ENCODE data around the gene CFAP61.

The CFAP61 gene

GRCh38 chr20:20034486-20034885 lies 17.8 kb upstream of the CFAP61 start:
- no peak for DNase-seq

- DNase-seq = no peak
Observed at GRCh38 chr20:20036756-20037155, 15.6 kb upstream of the CFAP61 start.

DNA sequence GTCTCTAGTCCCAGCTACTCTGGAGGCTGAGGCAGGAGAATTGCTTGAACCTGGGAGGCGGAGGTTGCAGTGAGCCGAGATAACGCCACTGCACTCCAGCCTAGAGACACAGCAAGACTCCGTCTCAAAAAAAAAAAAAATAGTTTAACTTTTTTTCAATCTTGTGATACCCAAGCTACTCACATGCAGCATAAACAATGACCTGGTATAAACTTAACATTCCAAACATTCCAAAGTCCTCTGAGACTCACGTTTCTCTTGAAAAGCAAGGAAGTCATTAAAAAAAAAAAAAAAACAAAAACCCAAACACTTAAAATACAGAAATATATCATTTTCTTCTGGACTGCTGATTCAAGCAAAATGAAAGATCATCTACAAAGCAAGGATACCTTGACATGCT lies 14.4 kb upstream of the CFAP61 start:
- no peak for DNase-seq

DNA sequence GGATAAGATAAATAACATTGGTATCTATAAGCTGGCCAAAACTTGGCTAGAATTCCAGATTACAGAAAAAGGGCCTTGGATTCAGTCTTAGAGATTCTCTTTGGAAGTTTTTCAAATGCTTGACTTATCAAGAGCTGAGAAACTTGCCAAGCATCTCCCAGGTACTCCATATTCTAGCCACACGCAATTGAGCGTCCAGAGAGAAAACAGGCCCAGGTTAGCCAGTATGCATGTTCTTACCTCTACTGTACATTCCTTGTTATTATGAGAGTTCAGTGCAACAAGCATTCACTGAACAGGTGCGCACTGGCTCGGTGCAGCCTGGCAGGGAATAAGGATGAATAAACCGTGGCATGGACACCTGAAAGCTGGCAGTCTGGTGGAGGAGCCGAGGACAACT lies 13.7 kb upstream of the CFAP61 start:
- DNase-seq = no peak

DNA sequence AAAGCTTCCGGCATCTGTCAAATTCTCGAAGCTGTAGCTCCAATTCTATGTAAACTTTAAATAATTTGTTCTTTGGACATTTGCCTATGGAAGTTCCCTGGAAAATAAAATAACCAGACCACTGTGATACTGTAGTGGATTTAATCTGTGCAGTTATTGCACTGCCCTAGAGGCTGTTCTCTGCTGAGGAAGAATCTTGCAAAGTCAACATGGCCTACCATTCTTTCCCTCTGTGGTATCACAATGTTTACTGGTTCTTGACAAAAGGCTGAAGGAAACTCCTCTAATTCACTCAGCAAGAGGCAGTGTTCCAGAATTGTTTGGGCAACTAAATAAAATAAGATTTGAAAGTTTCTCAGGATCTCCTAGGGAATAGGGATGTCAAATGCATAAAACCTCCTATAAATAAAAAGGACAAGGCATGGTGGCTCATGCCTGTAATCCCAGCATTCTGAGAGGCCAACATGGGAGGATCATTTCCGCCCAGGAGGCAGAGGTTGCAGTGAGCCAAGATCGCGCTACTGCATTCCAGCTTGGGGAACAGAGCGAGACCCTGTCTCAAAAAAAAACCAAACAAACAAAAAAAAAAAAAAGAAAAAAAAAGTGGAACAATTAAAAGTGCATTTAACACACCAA lies 12.5 kb upstream of the CFAP61 start:
- no peak for DNase-seq

DNA sequence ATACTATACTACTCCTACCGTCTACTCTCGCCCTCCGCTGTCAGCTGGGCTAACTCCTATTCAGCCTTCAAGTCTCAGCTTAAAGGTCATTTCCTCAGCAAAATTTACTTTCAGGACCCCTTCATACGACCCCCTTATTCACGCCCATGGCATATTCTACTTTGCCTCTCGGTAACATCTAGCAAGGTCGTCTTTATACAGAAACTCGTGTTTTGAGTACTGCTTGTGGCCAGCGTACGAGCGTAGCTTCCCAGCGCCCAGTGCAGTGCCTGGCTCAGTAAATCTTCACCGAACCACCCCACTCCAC lies 612 bp upstream of the CFAP61 start:
- DNase-seq = no peak

DNA sequence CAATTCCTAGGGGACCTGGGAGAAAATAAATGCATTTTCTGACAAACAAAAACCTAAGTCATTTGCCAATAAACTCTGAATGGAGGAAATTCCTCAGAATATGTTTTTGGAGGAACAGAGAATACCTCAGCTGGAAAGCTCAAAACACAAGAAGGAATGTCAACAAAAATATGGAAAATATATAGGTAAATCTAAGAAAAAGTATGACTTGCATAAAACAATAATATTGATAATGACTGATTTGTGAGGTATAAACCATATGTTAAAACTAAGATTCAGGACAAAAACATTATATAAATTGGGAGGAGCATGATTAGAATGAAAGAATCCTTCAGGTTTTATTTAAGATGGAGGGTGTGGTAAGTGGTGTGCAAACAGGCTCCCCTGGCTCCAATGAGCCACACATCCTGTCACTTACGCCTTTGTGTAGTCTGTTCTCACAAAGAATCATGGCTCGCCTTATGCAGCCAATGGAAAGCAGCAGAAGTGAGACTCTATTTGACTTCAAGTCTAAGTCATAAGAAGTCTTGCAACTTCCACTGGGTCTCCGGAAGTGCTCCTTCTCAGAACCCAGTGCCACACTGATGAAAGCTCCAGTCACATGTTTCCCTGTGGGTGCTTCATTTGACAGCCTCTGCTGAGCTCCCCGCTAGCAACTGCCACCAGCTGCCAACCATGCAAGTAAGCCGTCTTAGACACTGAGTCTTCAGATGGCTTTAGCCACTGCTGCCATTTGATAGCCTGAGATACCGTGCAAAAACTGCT lies 8.1 kb downstream of the CFAP61 start:
- DNase-seq = no peak

- DNase-seq = no peak
Observed at GRCh38 chr20:20063941-20064702, 11.8 kb downstream of the CFAP61 start.

- DNase-seq = no peak
Observed at GRCh38 chr20:20065361-20065760, 13.0 kb downstream of the CFAP61 start.

DNA sequence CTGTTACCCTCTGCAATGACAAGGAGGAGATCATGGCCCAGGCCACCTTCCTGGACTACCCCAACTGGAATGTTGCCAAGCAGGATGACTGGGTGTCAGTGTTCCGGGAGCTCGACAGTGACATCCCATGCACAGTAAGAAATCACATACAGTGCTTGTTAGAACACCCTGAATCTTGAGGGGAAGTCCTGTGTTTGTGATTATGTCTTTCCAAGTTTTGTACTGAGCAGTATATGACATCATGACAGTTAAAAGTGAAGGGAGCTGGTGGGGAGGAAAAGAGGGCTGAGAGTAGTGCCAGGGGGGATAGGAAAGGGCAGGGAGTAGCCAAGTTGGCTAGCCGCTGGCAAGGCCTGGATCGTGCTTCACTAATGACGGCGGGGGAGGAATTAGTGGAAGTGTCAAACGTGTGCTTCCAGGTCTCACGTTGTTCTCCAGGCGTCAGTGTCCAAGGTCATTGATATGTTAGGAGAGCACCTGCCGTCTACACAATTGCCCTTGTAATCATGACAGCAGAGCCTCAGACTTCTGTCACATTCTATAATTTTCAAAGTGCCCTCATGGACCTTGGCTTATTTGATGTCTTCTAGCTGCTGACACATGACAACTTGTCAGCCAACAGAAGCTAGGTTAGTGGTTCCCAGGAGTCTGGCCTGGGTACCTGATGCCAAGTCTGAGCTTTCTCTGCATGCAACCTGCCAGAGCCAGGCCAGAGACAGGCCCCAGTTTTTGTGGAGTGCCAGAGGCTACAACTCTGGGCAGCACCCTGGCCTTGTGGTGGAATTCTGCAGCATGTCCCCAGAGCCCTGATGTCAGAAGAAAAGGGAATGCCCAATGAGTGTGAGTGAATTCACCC lies 18.8 kb downstream of the CFAP61 start:
- no peak for DNase-seq

DNA sequence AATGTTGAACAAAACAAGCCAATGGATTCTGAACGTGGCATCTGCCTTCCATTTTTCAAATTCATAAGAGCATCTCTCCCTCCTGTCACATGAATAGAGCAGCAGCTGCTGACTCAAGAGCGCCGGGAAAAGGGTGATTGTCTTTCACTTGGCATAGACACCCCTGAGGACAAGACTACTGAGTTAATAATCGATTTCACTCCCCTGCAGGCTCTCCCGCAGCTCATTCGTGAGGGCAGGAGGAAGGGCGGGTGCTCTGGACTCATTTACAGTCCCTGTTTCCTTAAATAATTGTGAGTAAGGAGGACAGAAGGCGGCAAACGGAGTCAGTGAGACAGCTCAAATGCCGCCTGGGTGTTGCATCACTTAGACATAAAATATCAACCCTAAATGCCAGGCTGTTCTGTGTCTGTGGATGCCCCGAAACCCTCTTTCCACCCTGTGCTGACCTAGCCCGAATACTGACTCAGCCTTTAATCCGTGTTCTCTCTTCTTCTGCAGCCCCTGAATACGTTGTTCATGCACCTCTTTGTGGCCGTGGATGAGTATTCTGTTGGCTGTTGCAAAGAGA lies 21.6 kb downstream of the CFAP61 start:
- DNase-seq = no peak

- no peak for DNase-seq
Observed at GRCh38 chr20:20075032-20075431, 22.7 kb downstream of the CFAP61 start.

DNA sequence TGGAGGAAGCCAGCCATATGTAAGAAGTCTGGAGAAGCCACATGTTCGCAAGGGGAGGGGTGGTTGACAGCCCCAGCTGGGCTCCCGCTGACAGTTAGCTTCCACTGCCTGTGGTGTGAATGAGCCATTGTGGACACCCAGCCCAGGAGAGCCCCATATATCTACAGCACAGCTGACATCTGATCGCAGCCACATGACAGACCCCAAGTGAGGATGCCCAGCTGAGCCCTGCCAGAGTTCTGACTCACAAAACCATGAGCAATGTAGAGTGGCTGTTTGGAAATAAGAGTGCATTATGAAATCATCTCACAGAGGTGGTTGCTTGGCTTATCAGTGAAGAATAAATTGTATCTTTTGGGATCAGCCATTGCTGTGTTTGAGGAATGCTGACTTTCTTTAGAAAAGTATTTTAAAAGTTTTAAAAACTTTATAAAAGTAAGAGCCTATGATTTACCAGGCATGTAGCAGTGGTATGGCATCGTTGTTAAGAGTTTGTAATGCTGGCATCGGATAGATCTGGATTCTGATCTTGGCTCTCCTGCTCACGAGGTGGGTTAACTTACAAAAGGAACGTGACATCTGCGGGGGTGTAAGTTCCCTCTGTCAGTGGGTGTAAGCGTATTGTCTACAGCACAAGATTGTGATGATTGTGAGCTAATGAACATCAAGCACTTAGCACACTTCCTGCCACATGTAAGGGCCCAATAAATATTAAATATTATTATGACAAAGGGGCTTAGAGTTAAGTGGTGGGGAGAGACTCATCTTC lies 24.1 kb downstream of the CFAP61 start:
- DNase-seq = no peak

DNA sequence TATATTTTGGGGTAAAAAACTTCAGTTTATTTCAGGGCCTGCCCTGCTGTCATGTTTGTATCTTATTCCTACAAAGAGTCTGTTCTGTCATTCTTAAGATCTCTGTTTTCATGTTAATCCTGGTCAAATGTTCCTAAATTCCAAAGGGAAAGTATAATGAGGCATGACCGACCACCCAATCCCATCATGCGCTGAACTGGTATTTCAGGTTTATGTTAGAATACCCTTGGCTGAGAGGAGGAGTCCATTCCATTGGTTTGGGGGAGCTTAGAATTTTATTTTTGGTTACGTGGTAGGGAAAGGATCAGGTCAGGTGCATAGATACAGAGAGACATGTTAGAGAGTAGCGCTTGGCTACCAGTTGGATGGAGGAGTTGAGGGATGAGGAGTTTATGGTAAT lies 25.7 kb downstream of the CFAP61 start:
- no peak for DNase-seq

DNA sequence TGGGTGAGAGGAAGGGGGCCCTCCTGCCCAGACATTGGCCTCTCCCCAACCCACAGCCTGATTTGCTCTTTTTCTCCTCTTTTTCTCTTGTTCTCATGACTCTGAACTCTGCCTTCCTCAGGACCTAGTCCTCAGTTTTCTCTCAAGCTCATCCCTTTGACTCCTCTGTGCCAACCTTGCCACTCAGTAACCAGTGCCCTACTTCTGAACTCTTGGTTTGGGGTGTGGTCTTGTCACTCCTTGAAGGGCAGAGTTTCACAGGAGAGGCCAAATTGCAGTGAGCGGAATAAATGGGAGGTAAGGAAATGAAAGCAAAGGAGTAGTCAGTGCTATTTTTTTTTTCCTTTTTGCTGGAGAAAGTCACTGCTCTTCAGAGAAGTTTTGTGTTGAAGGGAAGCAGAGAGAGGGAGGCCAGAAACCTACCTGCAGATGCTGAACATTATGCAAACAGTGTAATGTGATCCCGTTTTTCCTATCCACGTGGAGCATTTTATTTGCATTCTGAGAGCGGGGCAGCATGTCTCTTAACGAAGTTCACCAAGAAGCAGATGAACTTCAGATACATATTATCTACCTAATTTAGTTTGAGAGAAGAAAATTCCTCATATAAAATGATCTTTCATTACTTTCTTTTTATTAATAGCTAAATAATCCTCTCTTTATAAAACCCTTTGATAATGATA lies 26.9 kb downstream of the CFAP61 start:
- DNase-seq = no peak

DNA sequence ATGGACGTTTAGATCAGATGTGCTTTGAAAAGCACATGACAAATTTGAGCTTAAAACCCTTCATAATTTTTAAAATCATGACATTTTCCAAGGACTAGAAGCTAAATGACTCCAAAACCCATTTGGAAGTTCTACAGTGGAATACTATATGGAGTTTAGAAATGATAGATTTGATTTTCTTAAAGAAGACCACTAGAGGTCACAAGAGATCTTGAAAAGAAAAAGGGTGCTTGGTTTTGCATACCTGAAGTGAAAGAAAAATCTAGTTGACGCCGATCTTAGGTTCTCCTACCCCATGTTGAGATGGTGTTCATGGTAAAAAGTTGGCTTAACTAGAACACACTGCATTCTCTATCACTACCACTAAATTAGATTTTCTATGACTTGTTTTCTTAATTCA lies 31.5 kb downstream of the CFAP61 start:
- no peak for DNase-seq

DNA sequence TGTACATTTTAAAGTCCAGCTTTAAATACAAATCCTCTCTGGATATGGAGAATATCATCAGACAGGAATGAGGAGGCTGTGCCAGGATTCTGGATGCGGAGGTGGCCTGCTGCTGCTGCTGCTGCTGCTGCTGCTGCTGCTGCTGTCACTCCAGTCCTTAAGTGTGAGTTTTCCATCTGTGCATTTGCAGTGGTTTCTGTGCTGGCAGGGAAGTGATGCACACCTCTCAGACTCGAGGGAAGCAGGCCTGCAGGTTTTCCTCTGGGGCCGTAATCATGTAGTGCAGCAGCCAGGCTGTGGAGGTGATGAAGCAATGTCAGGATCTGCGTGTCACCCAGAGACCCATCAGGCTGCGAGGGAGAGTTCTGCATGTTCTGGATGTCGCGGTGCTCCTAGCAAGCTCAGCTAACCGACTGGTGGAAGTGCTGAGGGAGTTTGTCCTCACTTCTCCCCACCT lies 32.0 kb downstream of the CFAP61 start:
- DNase-seq = no peak

DNA sequence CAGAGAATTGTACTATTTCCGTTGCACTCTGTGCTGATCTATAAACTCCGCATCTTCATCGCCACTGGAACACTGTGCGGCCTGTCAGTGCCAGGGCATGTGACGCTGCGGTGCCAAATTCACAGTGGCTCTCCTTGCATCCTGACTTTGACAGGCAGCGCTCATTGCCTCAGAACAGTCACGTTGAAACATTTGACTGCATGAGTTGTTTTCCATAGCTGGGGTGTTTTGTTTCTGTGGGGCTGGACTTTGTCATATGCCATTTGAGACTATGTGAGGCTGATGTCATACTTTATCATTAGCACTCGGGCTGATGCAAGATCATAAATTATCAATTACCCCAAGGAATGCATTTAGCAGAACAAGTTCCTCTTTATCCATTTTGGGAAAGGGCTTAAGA lies 32.7 kb downstream of the CFAP61 start:
- no peak for DNase-seq

GRCh38 chr20:20085812-20086211 lies 33.5 kb downstream of the CFAP61 start:
- DNase-seq = no peak

GRCh38 chr20:20089018-20089417 lies 36.7 kb downstream of the CFAP61 start:
- DNase-seq = no peak

GRCh38 chr20:20089939-20090338 lies 37.6 kb downstream of the CFAP61 start:
- DNase-seq = no peak

Measured in stimulated activated CD4-positive, alpha-beta T cell treated with anti-CD3 and anti-CD28 coated beads, Interleukin-2, amount 100 ng/mL, for 24 hours (primary cell).